OCI-LY7 (cell line): ENCODE measurements around the gene KDM6B.

ENCODE experiments used
- EZH2phosphoT487 ChIP-seq: fragments of 200-600 bp; sonication (generic); IDR thresholded peaks from 2 replicates; pipeline ENCODE4 v1.6.1; 2018; ENCODE audit warnings: low read depth, borderline replicate concordance, mild to moderate bottlenecking, mixed run types, antibody characterized with exemption, low read length, moderate library complexity, mixed read lengths
- TF ChIP-seq, protein P1 (sequence below): fragments of 200-600 bp; sonication (generic); conservative IDR thresholded peaks from 2 replicates; pipeline ENCODE4 v1.5.1; 2014; ENCODE audit warnings: mild to moderate bottlenecking, antibody characterized with exemption, low read length, moderate library complexity, mixed read lengths

DNA sequence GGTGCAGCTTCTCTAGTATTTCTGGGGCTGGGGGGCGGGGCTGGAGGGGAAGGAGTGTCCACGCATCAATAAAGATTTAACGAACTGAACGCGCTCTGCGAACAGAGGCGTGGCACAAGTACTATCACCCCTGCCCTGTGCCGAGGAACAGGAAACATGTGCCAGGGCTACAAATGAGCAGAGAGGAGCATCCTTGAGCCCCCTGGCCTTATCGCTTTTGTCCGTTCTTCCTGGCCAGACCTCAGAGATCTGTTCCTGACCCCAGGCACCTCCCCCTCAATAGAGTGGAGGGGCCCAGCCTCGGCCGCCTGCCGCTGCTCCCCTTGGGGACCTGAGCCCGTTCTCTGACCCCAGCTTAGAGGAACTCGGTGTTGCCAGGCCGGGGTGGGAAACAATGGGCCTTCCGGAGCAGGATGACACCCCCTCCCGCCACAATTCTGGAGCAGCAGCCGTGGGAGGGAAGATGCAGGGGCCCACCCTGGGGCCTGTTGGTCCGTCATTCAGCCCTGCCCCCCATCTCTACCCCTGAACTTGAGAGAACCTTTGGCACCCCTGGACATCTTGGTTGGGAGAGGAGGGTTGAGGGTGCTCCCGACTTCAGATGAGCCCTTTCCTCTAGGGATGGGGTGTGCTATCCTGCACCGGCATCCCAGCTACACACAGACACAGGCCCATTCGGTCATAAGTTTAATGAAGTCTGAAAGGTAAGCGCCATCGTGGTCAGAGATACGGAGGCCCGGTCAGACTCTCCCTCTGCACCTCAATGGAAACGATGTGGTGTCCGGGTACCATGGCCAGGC, 22.2 kb downstream of the KDM6B start:
- TF ChIP-seq, protein P1, sequence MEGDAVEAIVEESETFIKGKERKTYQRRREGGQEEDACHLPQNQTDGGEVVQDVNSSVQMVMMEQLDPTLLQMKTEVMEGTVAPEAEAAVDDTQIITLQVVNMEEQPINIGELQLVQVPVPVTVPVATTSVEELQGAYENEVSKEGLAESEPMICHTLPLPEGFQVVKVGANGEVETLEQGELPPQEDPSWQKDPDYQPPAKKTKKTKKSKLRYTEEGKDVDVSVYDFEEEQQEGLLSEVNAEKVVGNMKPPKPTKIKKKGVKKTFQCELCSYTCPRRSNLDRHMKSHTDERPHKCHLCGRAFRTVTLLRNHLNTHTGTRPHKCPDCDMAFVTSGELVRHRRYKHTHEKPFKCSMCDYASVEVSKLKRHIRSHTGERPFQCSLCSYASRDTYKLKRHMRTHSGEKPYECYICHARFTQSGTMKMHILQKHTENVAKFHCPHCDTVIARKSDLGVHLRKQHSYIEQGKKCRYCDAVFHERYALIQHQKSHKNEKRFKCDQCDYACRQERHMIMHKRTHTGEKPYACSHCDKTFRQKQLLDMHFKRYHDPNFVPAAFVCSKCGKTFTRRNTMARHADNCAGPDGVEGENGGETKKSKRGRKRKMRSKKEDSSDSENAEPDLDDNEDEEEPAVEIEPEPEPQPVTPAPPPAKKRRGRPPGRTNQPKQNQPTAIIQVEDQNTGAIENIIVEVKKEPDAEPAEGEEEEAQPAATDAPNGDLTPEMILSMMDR: no peak
- no peak for TF ChIP-seq EZH2phosphoT487
